GM21423 (cell line): ENCODE measurements around the gene AMBRA1.
"Not testable (repeated sequence)": the region's sequence is repeated elsewhere in the genome, so short reads cannot be mapped to it uniquely, and the experiment has no call there.

Source experiments
- ATAC-seq: cut with Tn5 transposase; IDR thresholded peaks from one replicate; pipeline ENCODE4 v1.9.1; 2021; ENCODE audit warnings: mild to moderate bottlenecking, moderate library complexity; ENCODE audit not compliant: unreplicated experiment

Gene AMBRA1

GRCh38 chr11:46534711-46535110 is 59.1 kb downstream of the AMBRA1 start:
- no peak for ATAC-seq

GRCh38 chr11:46533396-46534100 is 60.3 kb downstream of the AMBRA1 start:
- ATAC-seq = no peak

- ATAC-seq = no peak
Measured at GRCh38 chr11:46529928-46530574, 63.8 kb downstream of the AMBRA1 start.

- ATAC-seq = peak; percentile 78
Measured at GRCh38 chr11:46529095-46529905, 64.5 kb downstream of the AMBRA1 start.

GRCh38 chr11:46528445-46529094 is 65.3 kb downstream of the AMBRA1 start:
- ATAC-seq = no peak

GRCh38 chr11:46527591-46528130 is 66.2 kb downstream of the AMBRA1 start:
- no peak for ATAC-seq

GRCh38 chr11:46526216-46527215 is 67.3 kb downstream of the AMBRA1 start:
- no peak for ATAC-seq

- ATAC-seq = no peak
Measured at GRCh38 chr11:46524201-46524770, 69.5 kb downstream of the AMBRA1 start.

GRCh38 chr11:46523290-46523689 is 70.5 kb downstream of the AMBRA1 start:
- no peak for ATAC-seq

GRCh38 chr11:46522682-46523281 is 71.0 kb downstream of the AMBRA1 start:
- ATAC-seq = no peak

- ATAC-seq = no peak
Measured at GRCh38 chr11:46521961-46522681, 71.7 kb downstream of the AMBRA1 start.

GRCh38 chr11:46520971-46521745 is 72.7 kb downstream of the AMBRA1 start:
- ATAC-seq = no peak

GRCh38 chr11:46519351-46519750 is 74.5 kb downstream of the AMBRA1 start:
- ATAC-seq = no peak

- ATAC-seq = not testable (repeated sequence)
Measured at GRCh38 chr11:46518928-46519327, 74.9 kb downstream of the AMBRA1 start.

- no peak for ATAC-seq
Measured at GRCh38 chr11:46514370-46514769, 79.5 kb downstream of the AMBRA1 start.

- no peak for ATAC-seq
Measured at GRCh38 chr11:46513934-46514342, 79.9 kb downstream of the AMBRA1 start.

- no peak for ATAC-seq
Measured at GRCh38 chr11:46512261-46512881, 81.5 kb downstream of the AMBRA1 start.
